PFSK-1 (cell line): ENCODE measurements around the gene TM4SF4.

Experiments
- FOXP2 ChIP-seq: optimal IDR thresholded peaks from 2 replicates; pipeline ENCODE3; 2011; ENCODE audit warnings: borderline replicate concordance, control low read depth, inconsistent platforms; ENCODE audit not compliant: insufficient read depth; ENCODE audit errors: extremely low read length, extremely low read depth
- POLR2AphosphoS5 ChIP-seq: IDR thresholded peaks from 2 replicates; pipeline ENCODE4 v1.6.1; 2012; ENCODE audit warnings: low read depth, mild to moderate bottlenecking, control low read depth, low read length, moderate library complexity
- REST ChIP-seq, 2 experiments: IDR thresholded peaks; 2 replicates each; pipeline versions ENCODE4 v1.6.1 to v1.8.0; 2011 to 2012; ENCODE audit warnings: low read depth in 2 of 2, low read length in 2 of 2, control low read depth in 1 of 2, inconsistent platforms in 1 of 2, mild to moderate bottlenecking in 1 of 2, moderate library complexity in 1 of 2; ENCODE audit not compliant: insufficient read depth in 1 of 2
- SIN3A ChIP-seq: IDR thresholded peaks from 2 replicates; pipeline ENCODE4 v1.6.1; 2012; ENCODE audit warnings: mild to moderate bottlenecking, low read length, moderate library complexity, borderline replicate concordance; ENCODE audit not compliant: insufficient read depth
- TAF1 ChIP-seq: IDR thresholded peaks from 2 replicates; pipeline ENCODE4 v1.6.1; 2012; ENCODE audit warnings: low read length, control low read depth, borderline replicate concordance; ENCODE audit not compliant: insufficient read depth

Gene TM4SF4

GRCh38 chr3:149487598-149488197 lies 13.2 kb downstream of the TM4SF4 start:
- no peak for TF ChIP-seq FOXP2
- no peak for TF ChIP-seq TAF1
- TF ChIP-seq POLR2AphosphoS5, result no peak
- no peak for TF ChIP-seq REST (IDR thresholded peaks at IDR 0.05; ENCODE audit: insufficient read depth in 1 of 2, low read depth in 2 of 2, low read length in 2 of 2)

GRCh38 chr3:149489060-149489690 lies 14.7 kb downstream of the TM4SF4 start:
- TF ChIP-seq FOXP2 (no peak), POLR2AphosphoS5 (no peak), TAF1 (no peak), REST (IDR thresholded peaks at IDR 0.05; ENCODE audit: insufficient read depth in 1 of 2, low read depth in 2 of 2, low read length in 2 of 2) (no peak), SIN3A (no peak)

- TF ChIP-seq SIN3A, result no peak
- TF ChIP-seq REST (IDR thresholded peaks at IDR 0.05; ENCODE audit: insufficient read depth in 1 of 2, low read depth in 2 of 2, low read length in 2 of 2), result no peak
- TF ChIP-seq FOXP2, result no peak
- TF ChIP-seq TAF1, result no peak
- TF ChIP-seq POLR2AphosphoS5, result no peak
Measured at GRCh38 chr3:149490260-149490971, 15.9 kb downstream of the TM4SF4 start.

- TF ChIP-seq REST (IDR thresholded peaks at IDR 0.05; ENCODE audit: insufficient read depth in 1 of 2, low read depth in 2 of 2, low read length in 2 of 2) (no peak), FOXP2 (no peak), SIN3A (no peak), TAF1 (no peak), POLR2AphosphoS5 (no peak)
Measured at GRCh38 chr3:149493315-149494021, 19.0 kb downstream of the TM4SF4 start.
